Stomach (tissue), 4 donors: Measurements from ENCODE around the gene LIPK.

Source experiments
- CTCF ChIP-seq, 7 experiments: fragments of 450-650 bp in 4 of 7; fragments of 200-600 bp in 3 of 7; sonication (generic) in 3 of 7; IDR thresholded peaks; one replicate each; pipeline ENCODE4 v1.5.1; 2016 to 2019; ENCODE audit warnings: antibody characterized with exemption in 7 of 7, control low read depth in 2 of 7, mild to moderate bottlenecking in 1 of 7
- EP300 ChIP-seq: sonication (generic); formaldehyde crosslinking; IDR thresholded peaks from one replicate; pipeline ENCODE4 v1.6.1; 2017; ENCODE audit warnings: antibody characterized with exemption
- POLR2A ChIP-seq, 4 donors: fragments of 450-650 bp; IDR thresholded peaks; one replicate each; pipeline ENCODE4 v1.6.1; 2016; ENCODE audit warnings: antibody characterized with exemption in 4 of 4, control low read depth in 2 of 4, mild to moderate bottlenecking in 1 of 4, moderate library complexity in 1 of 4
- POLR2AphosphoS5 ChIP-seq, 3 donors: sonication (generic); formaldehyde crosslinking; IDR thresholded peaks; one replicate each; pipeline ENCODE4 v1.6.1; 2016; ENCODE audit warnings: antibody characterized with exemption in 3 of 3

- TF ChIP-seq CTCF (IDR thresholded peaks at IDR 0.05) (no peak), POLR2A (IDR thresholded peaks at IDR 0.05) (no peak), POLR2AphosphoS5 (IDR thresholded peaks at IDR 0.05) (no peak), EP300 (no peak)
Observed at GRCh38 chr10:88763441-88763840, 57.4 kb downstream of the LIPK start.
